ENCODE measurements around the gene IFI16. TPM values are rescaled to one million over a fixed set of nuclear protein-coding genes. Genes with fewer than 3 reads are reported as not detected.
A peak's percentile ranks its signal among the peaks of the same experiment; 100 is the strongest.

Gene IFI16
- total RNA-seq, 2 experiments from 2014 or later = 190 to 199 TPM

DNA sequence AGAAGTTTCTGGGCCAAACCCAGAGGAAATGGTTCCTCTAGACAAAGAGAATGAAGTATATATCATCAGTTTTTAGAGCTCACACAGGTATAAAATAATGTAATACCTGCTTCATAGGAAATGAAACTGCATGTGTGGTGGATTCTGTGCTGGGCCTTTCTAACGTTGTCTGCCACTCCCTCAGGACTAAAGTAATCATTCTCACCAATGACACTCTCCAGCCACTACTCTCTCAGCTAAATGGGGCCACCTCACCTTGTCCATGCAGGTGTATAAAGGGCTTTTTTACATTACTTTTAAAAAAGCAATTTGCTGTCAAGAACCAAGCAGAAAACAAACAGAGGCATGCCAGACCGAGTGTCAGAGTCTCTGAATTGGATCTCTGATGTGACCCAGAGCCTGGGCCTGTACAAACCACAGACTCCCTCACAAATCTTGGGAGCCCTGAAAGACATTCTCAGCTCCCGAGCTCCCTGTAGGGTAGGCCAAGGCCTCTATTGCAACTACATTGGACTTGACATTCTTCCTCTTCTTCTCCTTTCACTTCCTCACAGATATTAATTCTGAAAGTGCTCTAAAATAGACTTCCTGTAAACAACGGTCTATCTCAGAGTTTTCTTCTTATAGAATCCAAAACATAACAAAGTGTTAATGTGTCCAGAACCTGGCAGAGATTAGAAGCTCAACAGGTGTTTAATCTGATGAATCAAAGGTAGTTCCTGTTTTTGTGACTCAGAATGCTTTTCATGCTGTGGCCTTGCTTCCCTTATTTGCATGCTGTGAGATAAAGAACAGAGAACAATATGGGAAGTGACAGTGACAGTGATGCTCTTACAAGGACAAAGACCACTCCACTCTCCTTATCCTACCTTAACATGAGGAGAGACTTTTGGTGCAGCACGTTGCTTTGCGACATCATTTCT is 58.3 kb downstream of the IFI16 start:
- POLR2A ChIA-PET = interaction anchor here (0.6 to 2.1 kb wide), 8 partner anchors 8 to 587 kb away, joined by 3 to 9 read pairs (median 3); partner anchors contain the start of genes AIM2 and IFI16
- intact Hi-C loops (cut with micrococcal nuclease) = loop anchor here (10.0 kb wide), 1 partner anchor 863 kb away; no protein-coding TSS in a partner anchor
- Mint-ChIP-seq H3K4me3 (peak overlapping the region; percentile 19), H3K9me3 (no peaks in the 10 kb centered on the region), H3K36me3 (ENCODE audit: low read depth) (peaks cover 6% of the 10 kb centered on the region), H3K27ac (peak overlapping the region; percentile 87), H3K4me1 (ENCODE audit: low read depth) (peaks cover 21% of the 10 kb centered on the region), H3K27me3 (no peaks in the 10 kb centered on the region)
- TF ChIP-seq CTCF (IDR thresholded peaks at IDR 0.05) = no peak
- peak; percentile 64 for ATAC-seq
- no peak for DNase-seq
- CTCF ChIA-PET = interaction anchor here (1.2 to 1.8 kb wide), 5 partner anchors 8 to 972 kb away, joined by 3 to 5 read pairs (median 4); partner anchors contain the start of gene AIM2

- intact Hi-C loops (cut with micrococcal nuclease) = loop anchor here (10.0 kb wide), 1 partner anchor 864 kb away; no protein-coding TSS in a partner anchor
- Mint-ChIP-seq H3K4me1 (ENCODE audit: low read depth) (peaks cover 21% of the 10 kb centered on the region), H3K9me3 (no peaks in the 10 kb centered on the region), H3K36me3 (ENCODE audit: low read depth) (peaks cover 4% of the 10 kb centered on the region), H3K27me3 (no peaks in the 10 kb centered on the region), H3K27ac (no peak overlapping the region), H3K4me3 (no peak overlapping the region)
- no peak for TF ChIP-seq CTCF (IDR thresholded peaks at IDR 0.05)
- no peak for ATAC-seq
- ChIA-PET POLR2A (interaction anchor here (1.1 to 2.1 kb wide), 4 partner anchors 58 to 588 kb away, joined by 3 to 9 read pairs (median 3); partner anchors contain the start of gene IFI16), CTCF (interaction anchor here (1.6 to 3.7 kb wide), 4 partner anchors 16 to 865 kb away, joined by 3 to 16 read pairs (median 4); no protein-coding TSS in a partner anchor)
- no peak for DNase-seq
Observed at GRCh38 chr1:159068886-159069285, 59.2 kb downstream of the IFI16 start.

DNA sequence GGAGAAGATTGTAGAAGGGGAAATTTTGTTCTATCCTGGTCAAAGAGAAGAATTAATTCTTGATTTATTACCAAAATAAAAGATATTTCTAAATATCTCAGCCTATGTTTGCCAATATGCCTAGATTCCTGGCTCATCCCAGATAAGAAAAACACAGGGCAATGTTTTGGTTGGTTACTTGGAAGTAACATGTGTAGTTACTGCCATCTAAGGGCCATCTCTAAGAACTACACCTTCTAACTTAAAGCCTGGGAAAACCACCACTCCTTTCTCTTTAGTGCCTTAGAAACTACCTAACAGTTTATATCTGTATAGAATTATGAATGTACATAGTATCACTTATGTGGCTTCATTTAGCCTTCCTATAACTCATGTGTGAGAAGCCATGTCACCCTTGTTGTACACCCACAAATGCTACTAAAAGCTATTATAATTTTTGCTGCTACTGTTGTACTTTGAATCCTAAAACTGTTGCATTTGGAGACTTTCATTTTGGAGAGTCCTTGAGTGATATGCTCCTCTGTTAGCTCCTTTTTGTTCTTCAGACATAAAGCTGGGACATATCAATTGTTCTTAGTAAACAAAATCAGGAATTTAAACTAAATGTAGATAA is 62.4 kb downstream of the IFI16 start:
- Mint-ChIP-seq H3K27me3 (no peaks in the 10 kb centered on the region), H3K4me3 (no peak overlapping the region), H3K4me1 (ENCODE audit: low read depth) (peaks cover 28% of the 10 kb centered on the region), H3K9me3 (no peaks in the 10 kb centered on the region), H3K27ac (no peak overlapping the region), H3K36me3 (ENCODE audit: low read depth) (peaks cover 2% of the 10 kb centered on the region)
- no peak for DNase-seq
- intact Hi-C loops (cut with micrococcal nuclease) = loop anchor here (5.0 kb wide), 1 partner anchor 280 kb away; no protein-coding TSS in a partner anchor
- ATAC-seq = no peak
- ChIA-PET CTCF (interaction anchor here (0.6 to 4.1 kb wide), 29 partner anchors 8 to 869 kb away, joined by 3 to 29 read pairs (median 5); partner anchors contain the start of gene MNDA), POLR2A (interaction anchor here (1.0 kb wide), 1 partner anchor 62 kb away, joined by 7 read pairs; the partner anchor contains the start of gene IFI16)
- peak; percentile 89 for TF ChIP-seq CTCF (IDR thresholded peaks at IDR 0.05)

DNA sequence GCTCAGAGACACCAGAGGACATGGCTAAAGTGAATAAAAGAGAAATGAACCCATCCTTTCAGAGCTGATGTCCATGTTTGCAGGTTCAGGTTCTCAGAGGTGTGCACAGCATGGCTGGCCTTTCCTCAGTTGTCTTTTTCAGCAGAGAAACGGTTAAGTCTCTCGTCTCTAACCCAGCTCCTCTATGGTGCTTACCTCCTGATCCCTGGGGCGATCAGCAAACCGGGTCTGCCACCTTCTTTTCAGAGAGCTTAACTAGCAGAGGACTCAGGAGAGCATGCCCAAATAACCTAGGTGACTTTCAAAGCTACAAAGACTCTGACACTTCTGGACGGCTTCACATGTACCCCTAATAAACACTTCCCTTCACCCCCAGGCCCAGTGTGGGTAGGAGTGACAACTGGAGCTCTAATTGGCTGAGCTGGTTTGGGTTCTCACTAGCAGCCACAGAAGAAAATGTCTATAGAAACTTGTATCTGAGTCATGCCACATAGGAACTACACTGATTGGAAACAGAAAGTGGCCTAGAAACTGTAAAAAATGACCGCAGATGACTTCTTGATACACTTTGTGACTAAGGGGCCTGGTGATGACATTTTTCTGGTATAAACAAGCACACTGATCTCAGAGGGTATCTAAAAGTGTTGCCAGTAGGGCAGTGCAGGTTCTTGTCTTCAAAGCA is 66.9 kb downstream of the IFI16 start, which contains the start of gene AIM2:
AIM2 (minus strand) TSS at position 329 of the 682 bp plus-strand sequence. CDS start 3,267 bp downstream, outside the sequence.
- ChIA-PET CTCF (interaction anchor here (1.0 to 5.0 kb wide), 8 partner anchors 9 to 873 kb away, joined by 3 to 46 read pairs (median 4); partner anchors contain the start of gene IFI16), POLR2A (interaction anchor here (1.2 to 4.1 kb wide), 6 partner anchors 9 to 68 kb away, joined by 4 to 33 read pairs (median 8); partner anchors contain the start of gene IFI16)
- no peak for TF ChIP-seq CTCF (IDR thresholded peaks at IDR 0.05)
- Mint-ChIP-seq H3K27me3 (no peaks in the 10 kb centered on the region), H3K36me3 (ENCODE audit: low read depth) (no peaks in the 10 kb centered on the region), H3K9me3 (no peaks in the 10 kb centered on the region), H3K4me3 (peak within 1 kb of the TSS; percentile 77), H3K27ac (peak within 1 kb of the TSS; percentile 94), H3K4me1 (ENCODE audit: low read depth) (peaks cover 29% of the 10 kb centered on the region)
- intact Hi-C loops (cut with micrococcal nuclease) = loop anchor here (5.0 kb wide), 1 partner anchor 64 kb away; no protein-coding TSS in a partner anchor
- ATAC-seq (peak; percentile 86), DNase-seq (peak; percentile 80)

Data from activated CD8-positive, alpha-beta T cell treated with anti-CD3 and anti-CD28 coated beads for 36 hours (primary cell).